HCT116 (cell line): ENCODE data around the gene STK32C. TPM values are rescaled to one million over a fixed set of nuclear protein-coding genes. Genes with fewer than 3 reads are reported as not detected.
A peak's percentile ranks its signal among the peaks of the same experiment; 100 is the strongest.

Experiments used
- ATAC-seq: fragments of 200-7000 bp; cut with Tn5 transposase; 2 replicates; pipeline ENCODE4 v1.9.1; 2020; ENCODE audit warnings: mild to moderate bottlenecking, moderate library complexity
- BruUV-seq: library from RNA; stranded (reverse); fragments of 400-500 nt; replicated peaks from 2 replicates; lab custom pipeline; 2021; lab: Mats Ljungman, UMichigan
- CTCF ChIA-PET: fragments of 300-600 bp; sonication (Branson Sonifier 250); formaldehyde crosslinking; loops from one replicate; lab custom pipeline; 2021; ENCODE audit warnings: antibody characterized with exemption; lab: Charles Lee
- POLR2A ChIA-PET: fragments of 300-600, 350-600 bp; sonication (Branson Sonifier 250); formaldehyde crosslinking; loops from one replicate; lab custom pipeline; 2021; ENCODE audit warnings: antibody characterized with exemption; lab: Charles Lee
- RAD21 ChIA-PET, 2 experiments: fragments of 300-600 bp; sonication (Branson Sonifier 250); formaldehyde crosslinking; loops; one replicate each; lab custom pipeline; 2023; ENCODE audit warnings: low total read pairs in 2 of 2; ENCODE audit not compliant: uncharacterized antibody in 2 of 2, unreplicated experiment in 2 of 2, low non-redundant PET in 1 of 2; lab: Charles Lee
- DNase-seq: peaks from one replicate; pipeline ENCODE4 v3.0.0-alpha.2; 2010; ENCODE audit warnings: low read depth, low spot score
- H2AFZ ChIP-seq: fragments of 200-600 bp; shearing (Covaris generic), sonication (generic); 2 replicates; pipeline ENCODE4 v1.6.1; 2017; ENCODE audit warnings: low read depth, mixed run types, mixed read lengths, antibody characterized with exemption, low read length; ENCODE audit not compliant: poor library complexity, severe bottlenecking
- H3K27ac ChIP-seq: 2 replicates; pipeline ENCODE4 v1.5.1; 2012; ENCODE audit warnings: low read depth, low read length
- H3K27me3 ChIP-seq: fragments of 200-600 bp; sonication (generic); 2 replicates; pipeline ENCODE4 v1.6.1; 2016; ENCODE audit warnings: mixed run types, low read length, mixed read lengths; ENCODE audit not compliant: insufficient read depth
- H3K36me3 ChIP-seq, 2 experiments: fragments of 200-500 bp in 1 of 2; fragments of 200-600 bp in 1 of 2; sonication (Bioruptor generic) in 1 of 2; sonication (generic) in 1 of 2; 2 replicates each; pipeline versions ENCODE4 v1.5.1 to v1.6.1; 2014 to 2016; ENCODE audit warnings: low read length in 2 of 2, inconsistent platforms in 1 of 2, mixed read lengths in 1 of 2, mixed run types in 1 of 2; ENCODE audit not compliant: insufficient read depth in 2 of 2, control insufficient read depth in 1 of 2
- H3K4me1 ChIP-seq, 2 experiments: fragments of 200-600 bp in 1 of 2; sonication (generic) in 1 of 2; 2 replicates each; pipeline versions ENCODE4 v1.5.1 to v1.6.1; 2012 to 2017; ENCODE audit warnings: low read length in 2 of 2, inconsistent platforms in 1 of 2, mild to moderate bottlenecking in 1 of 2, mixed read lengths in 1 of 2, mixed run types in 1 of 2, moderate library complexity in 1 of 2; ENCODE audit not compliant: insufficient read depth in 2 of 2, control insufficient read depth in 1 of 2
- H3K4me2 ChIP-seq: fragments of 200-600 bp; sonication (generic); 2 replicates; pipeline ENCODE4 v1.6.1; 2017; ENCODE audit warnings: mixed run types, low read length, mixed read lengths
- H3K4me3 ChIP-seq, 2 experiments: fragments of 200-600 bp in 1 of 2; sonication (generic) in 1 of 2; replicated peaks in 1 of 2; 2 replicates each; pipeline ENCODE4 v1.5.1; 2011 to 2016; ENCODE audit warnings: low read length in 2 of 2, control low read depth in 1 of 2, low read depth in 1 of 2, mild to moderate bottlenecking in 1 of 2, mixed read lengths in 1 of 2, mixed run types in 1 of 2
- H3K79me2 ChIP-seq: fragments of 200-600 bp; sonication (generic); 2 replicates; pipeline ENCODE4 v1.6.1; 2017; ENCODE audit warnings: mild to moderate bottlenecking, mixed run types, low read length, moderate library complexity, mixed read lengths; ENCODE audit not compliant: insufficient read depth
- H3K9ac ChIP-seq: fragments of 200-600 bp; sonication (generic); 2 replicates; pipeline ENCODE4 v1.6.1; 2016; ENCODE audit warnings: low read length, mixed read lengths
- H3K9me2 ChIP-seq: fragments of 200-600 bp; sonication (generic), shearing (Covaris generic); 2 replicates; pipeline ENCODE4 v1.6.1; 2017; ENCODE audit warnings: mixed run types, mild to moderate bottlenecking, moderate library complexity; ENCODE audit not compliant: insufficient read depth
- H3K9me3 ChIP-seq, 2 experiments: fragments of 200-500 bp in 1 of 2; fragments of 200-600 bp in 1 of 2; sonication (Bioruptor generic) in 1 of 2; sonication (generic) in 1 of 2; 2 replicates each; pipeline ENCODE4 v1.6.1; 2014 to 2017; ENCODE audit warnings: low read length in 2 of 2, mixed read lengths in 2 of 2, inconsistent platforms in 1 of 2, low read depth in 1 of 2, mild to moderate bottlenecking in 1 of 2, mixed run types in 1 of 2, moderate library complexity in 1 of 2; ENCODE audit not compliant: control insufficient read depth in 1 of 2, insufficient read depth in 1 of 2
- H4K20me1 ChIP-seq: fragments of 200-600 bp; sonication (generic), shearing (Covaris generic); 2 replicates; pipeline ENCODE4 v1.6.1; 2017; ENCODE audit warnings: mixed run types, mild to moderate bottlenecking, moderate library complexity; ENCODE audit not compliant: insufficient read depth
- ELF1 ChIP-seq: IDR thresholded peaks from 2 replicates; pipeline ENCODE4 v1.6.1; 2012; ENCODE audit warnings: low read depth, borderline replicate concordance
- FOSL1 ChIP-seq: IDR thresholded peaks from 2 replicates; pipeline ENCODE4 v1.6.1; 2012; ENCODE audit warnings: low read depth
- JUND ChIP-seq: IDR thresholded peaks from 2 replicates; pipeline ENCODE4 v1.6.1; 2012
- RAD21 ChIP-seq: IDR thresholded peaks from 2 replicates; pipeline ENCODE4 v1.6.1; 2012; ENCODE audit warnings: low read depth, mild to moderate bottlenecking
- SRF ChIP-seq: IDR thresholded peaks from 2 replicates; pipeline ENCODE4 v1.6.1; 2012; ENCODE audit warnings: low read depth
- YY1 ChIP-seq: IDR thresholded peaks from 2 replicates; pipeline ENCODE4 v1.6.1; 2011; ENCODE audit warnings: low read length, low read depth, moderate library complexity, mild to moderate bottlenecking; ENCODE audit not compliant: insufficient replicate concordance; ENCODE audit errors: extremely low read depth
- intact Hi-C: fragments of 100-400 bp; cut with micrococcal nuclease; formaldehyde crosslinking; loops from 2 replicates; pipeline ENCODE4 v1.10.0; 2022
- total RNA-seq: library from RNA; stranded (reverse); gene quantifications from one replicate; pipeline ENCODE4 v1.2.1, GENCODE V29; 2021; ENCODE audit not compliant: unreplicated experiment
- TF ChIP-seq, protein P1 (sequence below): IDR thresholded peaks from 2 replicates; pipeline ENCODE4 v1.6.1; 2012
- TF ChIP-seq, protein P2 (sequence below), 3 experiments: fragments of 200-600 bp in 1 of 3; sonication (generic) in 1 of 3; IDR thresholded peaks in 2 of 3; conservative IDR thresholded peaks in 1 of 3; 2 replicates each; pipeline ENCODE4 v1.5.1; 2012 to 2017; ENCODE audit warnings: low read depth in 2 of 3, low read length in 2 of 3, antibody characterized with exemption in 1 of 3, borderline replicate concordance in 1 of 3, control low read depth in 1 of 3, mild to moderate bottlenecking in 1 of 3, mixed read lengths in 1 of 3, mixed run types in 1 of 3, moderate library complexity in 1 of 3; ENCODE audit not compliant: insufficient read depth in 1 of 3
- TF ChIP-seq, protein P3 (sequence below): IDR thresholded peaks from 2 replicates; pipeline ENCODE4 v1.6.1; 2011; ENCODE audit warnings: mild to moderate bottlenecking, low read length, moderate library complexity; ENCODE audit not compliant: insufficient replicate concordance; ENCODE audit errors: extremely low read depth

Gene STK32C
- total RNA-seq, 1 experiment from 2014 or later = 29.7 TPM

DNA sequence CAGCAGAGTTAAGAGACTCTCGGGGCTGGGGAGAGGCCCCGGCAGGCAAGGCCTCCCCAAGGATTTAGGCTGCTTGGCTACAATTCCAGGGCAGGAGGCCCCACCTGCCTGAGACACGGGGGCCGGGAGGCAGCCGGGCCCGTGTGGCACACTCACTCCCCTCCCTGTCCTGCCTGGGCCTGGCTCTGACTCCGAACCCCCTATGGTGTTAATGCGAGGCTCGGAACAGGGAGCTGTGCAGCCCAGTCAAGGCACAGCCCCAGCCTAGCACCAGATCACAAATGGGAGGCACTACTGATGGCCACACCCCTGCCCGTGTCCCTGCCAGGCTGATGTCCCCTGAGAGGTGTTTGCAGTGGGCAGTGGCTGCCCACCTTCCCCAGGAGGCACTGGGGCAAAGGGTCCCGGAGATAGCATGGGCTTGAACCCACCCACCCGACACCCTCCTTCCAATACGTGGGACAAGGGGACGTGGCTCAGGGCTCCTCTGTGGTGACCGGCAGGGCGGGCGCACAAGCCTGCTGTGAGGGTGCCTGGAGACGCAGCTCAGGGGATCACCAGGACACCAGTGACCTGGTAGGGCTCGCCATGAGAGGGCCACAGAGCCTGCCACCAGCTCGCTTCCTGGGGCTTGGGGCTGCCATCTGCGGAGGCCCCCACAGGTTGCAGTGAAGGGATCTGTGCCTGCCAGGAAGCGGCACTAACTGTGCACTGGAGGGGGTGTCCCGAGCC is 84.0 kb downstream of the STK32C start:
- intact Hi-C loops = loop anchor here (1.0 to 2.0 kb wide), 3 partner anchors 129 to 229 kb away; no protein-coding TSS in a partner anchor
- ChIA-PET CTCF (no interaction called here), POLR2A (no interaction called here), RAD21 (no interaction called here)
- Histone ChIP-seq H3K4me1 (no peaks in the 10 kb centered on the region), H3K36me3 (no peaks in the 10 kb centered on the region), H2AFZ (no peak overlapping the region), H3K27me3 (no peaks in the 10 kb centered on the region), H3K27ac (no peak overlapping the region), H3K9me2 (no peaks in the 10 kb centered on the region), H3K9ac (peak overlapping the region; percentile 8; the same call in 1 of the 2 replicates), H4K20me1 (no peaks in the 10 kb centered on the region), H3K4me2 (no peak overlapping the region), H3K4me3 (no peak overlapping the region), H3K79me2 (no peaks in the 10 kb centered on the region), H3K9me3 (no peaks in the 10 kb centered on the region)
- no TSS peak for BruUV-seq
- no peak for TF ChIP-seq SRF
- DNase-seq (no peak), ATAC-seq (peak; percentile 25; the same call in 1 of the 2 replicates)

DNA sequence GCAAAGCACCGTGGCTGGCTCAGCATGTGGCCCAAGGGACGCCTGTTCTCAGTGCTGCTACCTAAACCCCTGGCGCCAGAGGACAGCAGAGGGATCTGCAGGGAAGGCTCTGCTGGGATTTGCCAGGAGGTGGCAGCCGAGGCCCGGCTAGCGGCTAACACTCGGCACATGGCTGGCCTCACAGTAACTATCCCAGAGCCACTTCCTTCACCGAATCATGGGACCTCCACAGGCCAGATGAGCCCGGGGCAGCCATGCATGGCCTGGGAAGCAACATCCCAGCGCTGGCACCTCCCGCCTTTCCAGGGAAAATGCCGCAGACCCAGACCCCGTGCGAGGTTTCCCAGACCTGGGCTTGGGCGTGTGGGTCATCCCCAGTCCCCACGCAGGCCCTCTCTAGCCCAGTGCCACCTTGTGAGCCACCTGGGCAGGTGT is 84.6 kb downstream of the STK32C start:
- Histone ChIP-seq H3K9me2 (no peaks in the 10 kb centered on the region), H2AFZ (no peak overlapping the region), H3K9me3 (no peaks in the 10 kb centered on the region), H3K36me3 (no peaks in the 10 kb centered on the region), H3K9ac (peak overlapping the region; percentile 8; the same call in 1 of the 2 replicates), H3K4me2 (no peak overlapping the region), H3K79me2 (no peaks in the 10 kb centered on the region), H4K20me1 (no peaks in the 10 kb centered on the region), H3K27ac (no peak overlapping the region), H3K4me3 (no peak overlapping the region), H3K27me3 (no peaks in the 10 kb centered on the region), H3K4me1 (no peaks in the 10 kb centered on the region)
- intact Hi-C loops = loop anchor here (1.0 to 2.0 kb wide), 3 partner anchors 129 to 230 kb away; no protein-coding TSS in a partner anchor
- ChIA-PET CTCF (no interaction called here), RAD21 (no interaction called here), POLR2A (no interaction called here)
- TF ChIP-seq, protein P1, sequence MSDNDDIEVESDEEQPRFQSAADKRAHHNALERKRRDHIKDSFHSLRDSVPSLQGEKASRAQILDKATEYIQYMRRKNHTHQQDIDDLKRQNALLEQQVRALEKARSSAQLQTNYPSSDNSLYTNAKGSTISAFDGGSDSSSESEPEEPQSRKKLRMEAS = peak; percentile 73
- TF ChIP-seq, protein P2, sequence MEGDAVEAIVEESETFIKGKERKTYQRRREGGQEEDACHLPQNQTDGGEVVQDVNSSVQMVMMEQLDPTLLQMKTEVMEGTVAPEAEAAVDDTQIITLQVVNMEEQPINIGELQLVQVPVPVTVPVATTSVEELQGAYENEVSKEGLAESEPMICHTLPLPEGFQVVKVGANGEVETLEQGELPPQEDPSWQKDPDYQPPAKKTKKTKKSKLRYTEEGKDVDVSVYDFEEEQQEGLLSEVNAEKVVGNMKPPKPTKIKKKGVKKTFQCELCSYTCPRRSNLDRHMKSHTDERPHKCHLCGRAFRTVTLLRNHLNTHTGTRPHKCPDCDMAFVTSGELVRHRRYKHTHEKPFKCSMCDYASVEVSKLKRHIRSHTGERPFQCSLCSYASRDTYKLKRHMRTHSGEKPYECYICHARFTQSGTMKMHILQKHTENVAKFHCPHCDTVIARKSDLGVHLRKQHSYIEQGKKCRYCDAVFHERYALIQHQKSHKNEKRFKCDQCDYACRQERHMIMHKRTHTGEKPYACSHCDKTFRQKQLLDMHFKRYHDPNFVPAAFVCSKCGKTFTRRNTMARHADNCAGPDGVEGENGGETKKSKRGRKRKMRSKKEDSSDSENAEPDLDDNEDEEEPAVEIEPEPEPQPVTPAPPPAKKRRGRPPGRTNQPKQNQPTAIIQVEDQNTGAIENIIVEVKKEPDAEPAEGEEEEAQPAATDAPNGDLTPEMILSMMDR (IDR thresholded peaks at IDR 0.05 in 2 of 3, conservative IDR thresholded peaks at IDR 0.05 in 1 of 3; ENCODE audit: borderline replicate concordance in 1 of 3, insufficient read depth in 1 of 3, low read depth in 2 of 3, low read length in 2 of 3) = peak; percentile 66 to 98 (median 81)
- peak; percentile 92 for TF ChIP-seq RAD21
- TF ChIP-seq, protein P3, sequence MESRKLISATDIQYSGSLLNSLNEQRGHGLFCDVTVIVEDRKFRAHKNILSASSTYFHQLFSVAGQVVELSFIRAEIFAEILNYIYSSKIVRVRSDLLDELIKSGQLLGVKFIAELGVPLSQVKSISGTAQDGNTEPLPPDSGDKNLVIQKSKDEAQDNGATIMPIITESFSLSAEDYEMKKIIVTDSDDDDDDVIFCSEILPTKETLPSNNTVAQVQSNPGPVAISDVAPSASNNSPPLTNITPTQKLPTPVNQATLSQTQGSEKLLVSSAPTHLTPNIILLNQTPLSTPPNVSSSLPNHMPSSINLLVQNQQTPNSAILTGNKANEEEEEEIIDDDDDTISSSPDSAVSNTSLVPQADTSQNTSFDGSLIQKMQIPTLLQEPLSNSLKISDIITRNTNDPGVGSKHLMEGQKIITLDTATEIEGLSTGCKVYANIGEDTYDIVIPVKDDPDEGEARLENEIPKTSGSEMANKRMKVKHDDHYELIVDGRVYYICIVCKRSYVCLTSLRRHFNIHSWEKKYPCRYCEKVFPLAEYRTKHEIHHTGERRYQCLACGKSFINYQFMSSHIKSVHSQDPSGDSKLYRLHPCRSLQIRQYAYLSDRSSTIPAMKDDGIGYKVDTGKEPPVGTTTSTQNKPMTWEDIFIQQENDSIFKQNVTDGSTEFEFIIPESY = no peak
- TF ChIP-seq JUND = no peak
- no peak for TF ChIP-seq SRF
- no peak for TF ChIP-seq FOSL1
- no peak for TF ChIP-seq ELF1
- no peak for TF ChIP-seq YY1
- no TSS peak for BruUV-seq
- peak; percentile 98 for ATAC-seq
- DNase-seq = peak; percentile 36
